Activated CD4-positive, alpha-beta memory T cell treated with anti-CD3 and anti-CD28 coated beads for 36 hours (primary cell): ENCODE measurements around the gene CD52. TPM values are rescaled to one million over a fixed set of nuclear protein-coding genes. Genes with fewer than 3 reads are reported as not detected.

ENCODE experiments used
- CTCF ChIA-PET: fragments of 350-600 bp; sonication (Branson Sonifier 250); formaldehyde crosslinking; loops from one replicate; lab custom pipeline; 2021; ENCODE audit warnings: antibody characterized with exemption, inconsistent platforms; lab: Charles Lee
- POLR2A ChIA-PET: fragments of 350-600 bp; sonication (Branson Sonifier 250); formaldehyde crosslinking; loops from one replicate; lab custom pipeline; 2021; ENCODE audit warnings: antibody characterized with exemption; lab: Charles Lee
- DNase-seq: peaks from one replicate; pipeline ENCODE4 v3.0.0-alpha.2; 2020
- H3K27ac Mint-ChIP-seq: one replicate; pipeline ENCODE4 v1.8.0; 2021; ENCODE audit warnings: mixed read lengths
- H3K27me3 Mint-ChIP-seq: one replicate; pipeline ENCODE4 v1.8.0; 2021; ENCODE audit warnings: mixed read lengths
- H3K36me3 Mint-ChIP-seq: one replicate; pipeline ENCODE4 v1.8.0; 2021; ENCODE audit warnings: mixed read lengths
- H3K4me1 Mint-ChIP-seq: one replicate; pipeline ENCODE4 v1.8.0; 2021; ENCODE audit warnings: low read depth, mixed read lengths
- H3K4me3 Mint-ChIP-seq: one replicate; pipeline ENCODE4 v1.8.0; 2021; ENCODE audit warnings: mild to moderate bottlenecking, mixed read lengths
- H3K9me3 Mint-ChIP-seq: one replicate; pipeline ENCODE4 v1.8.0; 2021; ENCODE audit warnings: mixed read lengths
- intact Hi-C: fragments of 100-400 bp; cut with micrococcal nuclease; formaldehyde crosslinking; loops from one replicate; pipeline ENCODE4 v1.15.1; 2023
- total RNA-seq, 2 experiments: library from RNA; stranded (reverse); gene quantifications; one replicate each; pipeline ENCODE4 v1.2.3, GENCODE V29; 2021

Gene CD52
- total RNA-seq, 2 experiments from 2014 or later = 261 to 291 TPM

GRCh38 chr1:26284597-26285347 is 33.0 kb upstream of the CD52 start:
- CTCF ChIA-PET = interaction anchor here (0.7 to 22.4 kb wide), 17 partner anchors 9 to 186 kb away, joined by 3 to 886 read pairs (median 4); partner anchors contain the start of genes CD52, DHDDS and UBXN11
- intact Hi-C loops = loop anchor here (1.0 to 10.0 kb wide), 4 partner anchors 8 to 410 kb away; partner anchors contain the start of genes ARID1A and HMGN2
- no peaks in the 10 kb centered on the region for H3K27me3 Mint-ChIP-seq
- peak; percentile 98 for DNase-seq
- H3K36me3 Mint-ChIP-seq = peaks cover 30% of the 10 kb centered on the region
- H3K4me3 Mint-ChIP-seq = peak overlapping the region; percentile 68
- peaks cover 90% of the 10 kb centered on the region for H3K4me1 Mint-ChIP-seq
- H3K27ac Mint-ChIP-seq = peak overlapping the region; percentile 98
- POLR2A ChIA-PET = interaction anchor here (0.8 to 7.9 kb wide), 7 partner anchors 10 to 115 kb away, joined by 3 to 100 read pairs (median 15); partner anchors contain the start of genes CD52, UBXN11 and ZNF593
- H3K9me3 Mint-ChIP-seq = no peaks in the 10 kb centered on the region

DNA sequence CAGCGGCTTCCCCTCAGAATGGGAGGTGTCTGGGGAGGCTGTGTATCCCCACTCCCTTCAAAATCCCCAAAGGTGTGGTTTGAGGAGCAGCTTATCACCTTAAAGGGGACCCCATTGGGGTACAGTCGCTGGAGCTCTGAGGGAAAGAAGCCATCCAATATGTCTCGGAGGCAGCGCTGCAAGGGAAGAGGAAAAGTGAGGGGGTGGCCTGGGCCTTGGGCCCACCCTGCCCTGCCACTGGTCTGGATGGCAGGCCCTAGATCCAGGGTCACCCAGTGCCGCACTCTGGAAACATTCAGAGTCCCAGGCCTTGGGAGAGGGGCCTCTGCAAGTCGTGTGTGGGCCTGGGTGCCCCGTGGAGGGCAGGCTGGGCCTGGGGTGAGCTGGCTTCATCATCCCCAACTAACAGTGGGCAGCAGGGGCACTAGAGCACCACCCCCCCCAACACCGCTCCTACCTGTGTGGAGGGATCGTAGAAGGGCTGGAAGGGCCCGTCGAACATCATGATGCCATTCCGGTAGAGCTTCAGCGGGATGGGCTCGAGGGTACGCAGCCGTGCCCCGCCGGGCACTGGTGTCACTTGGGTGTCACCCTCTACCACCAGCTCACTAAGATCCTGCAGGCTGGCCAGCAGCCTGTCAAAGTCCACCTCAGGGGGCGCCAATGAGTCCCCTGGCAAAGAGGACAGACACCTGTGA is 32.2 kb upstream of the CD52 start:
- H3K4me3 Mint-ChIP-seq = no peak overlapping the region
- POLR2A ChIA-PET = interaction anchor here (0.8 to 7.9 kb wide), 6 partner anchors 10 to 115 kb away, joined by 3 to 100 read pairs (median 16); partner anchors contain the start of genes CD52, UBXN11 and ZNF593
- peak overlapping the region; percentile 98 for H3K27ac Mint-ChIP-seq
- no peaks in the 10 kb centered on the region for H3K27me3 Mint-ChIP-seq
- intact Hi-C loops = loop anchor here (2.0 to 10.0 kb wide), 3 partner anchors 77 to 409 kb away; partner anchors contain the start of genes ARID1A and HMGN2
- peaks cover 27% of the 10 kb centered on the region for H3K36me3 Mint-ChIP-seq
- peaks cover 97% of the 10 kb centered on the region for H3K4me1 Mint-ChIP-seq
- CTCF ChIA-PET = interaction anchor here (0.6 to 22.4 kb wide), 12 partner anchors 10 to 148 kb away, joined by 3 to 886 read pairs (median 4); partner anchors contain the start of genes CD52 and UBXN11
- peak; percentile 74 for DNase-seq
- no peaks in the 10 kb centered on the region for H3K9me3 Mint-ChIP-seq

DNA sequence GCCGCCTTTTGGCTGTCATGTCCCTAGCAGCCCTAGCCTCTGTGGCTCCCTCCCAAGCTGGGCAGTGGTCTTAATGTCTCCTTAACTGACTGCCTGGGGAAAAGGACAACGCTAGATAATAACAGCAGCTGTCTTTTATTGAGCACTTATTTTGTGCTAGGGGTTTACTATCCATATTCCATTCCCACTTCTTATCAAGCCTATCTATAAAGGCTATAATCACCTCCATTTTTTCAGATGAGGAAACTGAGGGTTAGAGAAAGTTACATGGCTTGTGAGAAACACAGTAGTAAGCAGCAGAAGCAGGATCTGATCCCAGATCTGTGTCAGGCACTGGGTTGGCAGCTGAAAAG is 31.7 kb upstream of the CD52 start:
- CTCF ChIA-PET = interaction anchor here (0.6 to 22.4 kb wide), 10 partner anchors 11 to 147 kb away, joined by 3 to 886 read pairs (median 5); partner anchors contain the start of genes CD52 and UBXN11
- Mint-ChIP-seq H3K36me3 (peaks cover 23% of the 10 kb centered on the region), H3K27ac (peak overlapping the region; percentile 99), H3K27me3 (no peaks in the 10 kb centered on the region), H3K9me3 (no peaks in the 10 kb centered on the region), H3K4me1 (peaks cover 98% of the 10 kb centered on the region), H3K4me3 (no peak overlapping the region)
- intact Hi-C loops = loop anchor here (10.0 kb wide), 1 partner anchor 409 kb away; the partner anchor contains the start of gene ARID1A
- POLR2A ChIA-PET = interaction anchor here (2.3 to 7.9 kb wide), 4 partner anchors 11 to 36 kb away, joined by 15 to 100 read pairs (median 24); partner anchors contain the start of genes CD52 and UBXN11
- DNase-seq = no peak

GRCh38 chr1:26287033-26287711 is 30.6 kb upstream of the CD52 start:
- peaks cover 97% of the 10 kb centered on the region for H3K4me1 Mint-ChIP-seq
- H3K4me3 Mint-ChIP-seq = peak overlapping the region; percentile 31
- peak; percentile 87 for DNase-seq
- no peaks in the 10 kb centered on the region for H3K9me3 Mint-ChIP-seq
- intact Hi-C loops = loop anchor here (1.0 to 10.0 kb wide), 2 partner anchors 8 to 408 kb away; partner anchors contain the start of gene ARID1A
- peak overlapping the region; percentile 99 for H3K27ac Mint-ChIP-seq
- peaks cover 15% of the 10 kb centered on the region for H3K36me3 Mint-ChIP-seq
- ChIA-PET CTCF (interaction anchor here (2.0 to 22.4 kb wide), 5 partner anchors 8 to 129 kb away, joined by 9 to 886 read pairs (median 30); partner anchors contain the start of genes CD52, SH3BGRL3 and UBXN11), POLR2A (interaction anchor here (1.0 to 7.9 kb wide), 4 partner anchors 8 to 36 kb away, joined by 5 to 100 read pairs (median 45); partner anchors contain the start of genes CD52, SH3BGRL3 and UBXN11)
- no peaks in the 10 kb centered on the region for H3K27me3 Mint-ChIP-seq

DNA sequence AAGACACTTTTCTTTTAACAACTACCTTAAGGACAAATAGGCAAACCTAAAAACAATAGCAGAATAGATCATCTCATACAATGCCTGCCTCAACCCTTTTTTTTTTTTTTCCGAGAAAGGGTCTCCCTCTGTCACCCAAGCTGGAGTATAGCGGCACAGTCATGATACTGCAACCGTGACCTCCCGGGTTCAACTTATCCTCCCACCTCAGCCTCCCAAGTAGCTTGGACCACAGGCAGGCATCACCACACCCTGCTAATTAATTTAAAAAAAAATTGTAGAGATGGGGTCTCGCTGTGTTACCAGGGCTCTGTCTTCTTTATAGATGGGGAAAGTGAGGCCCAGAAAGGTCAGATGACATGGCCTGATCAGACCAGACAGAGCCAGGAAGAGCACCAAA is 29.9 kb upstream of the CD52 start:
- peaks cover 91% of the 10 kb centered on the region for H3K4me1 Mint-ChIP-seq
- peak overlapping the region; percentile 31 for H3K4me3 Mint-ChIP-seq
- H3K9me3 Mint-ChIP-seq = no peaks in the 10 kb centered on the region
- ChIA-PET POLR2A (interaction anchor here (1.0 to 7.9 kb wide), 9 partner anchors 9 to 184 kb away, joined by 3 to 100 read pairs (median 5); partner anchors contain the start of genes CD52, CEP85, HMGN2 and SH3BGRL3), CTCF (interaction anchor here (1.5 to 22.4 kb wide), 10 partner anchors 8 to 128 kb away, joined by 4 to 886 read pairs (median 12); partner anchors contain the start of genes CD52, CEP85, SH3BGRL3 and UBXN11)
- no peaks in the 10 kb centered on the region for H3K27me3 Mint-ChIP-seq
- intact Hi-C loops = loop anchor here (1.0 to 10.0 kb wide), 4 partner anchors 9 to 407 kb away; partner anchors contain the start of gene ARID1A
- no peak for DNase-seq
- peak overlapping the region; percentile 99 for H3K27ac Mint-ChIP-seq
- H3K36me3 Mint-ChIP-seq = peaks cover 13% of the 10 kb centered on the region

- H3K27ac Mint-ChIP-seq = peak overlapping the region; percentile 99
- DNase-seq = peak; percentile 89
- CTCF ChIA-PET = interaction anchor here (0.8 to 22.4 kb wide), 15 partner anchors 9 to 182 kb away, joined by 3 to 886 read pairs (median 6); partner anchors contain the start of genes CD52, CEP85, SH3BGRL3 and UBXN11
- H3K9me3 Mint-ChIP-seq = no peaks in the 10 kb centered on the region
- peaks cover 85% of the 10 kb centered on the region for H3K4me1 Mint-ChIP-seq
- H3K27me3 Mint-ChIP-seq = no peaks in the 10 kb centered on the region
- POLR2A ChIA-PET = interaction anchor here (1.1 to 7.9 kb wide), 11 partner anchors 10 to 184 kb away, joined by 3 to 100 read pairs (median 5); partner anchors contain the start of genes CD52, CEP85, DHDDS and HMGN2
- H3K4me3 Mint-ChIP-seq = peak overlapping the region; percentile 17
- intact Hi-C loops = loop anchor here (1.0 to 10.0 kb wide), 3 partner anchors 20 to 406 kb away; partner anchors contain the start of gene ARID1A
- H3K36me3 Mint-ChIP-seq = peaks cover 10% of the 10 kb centered on the region
Observed at GRCh38 chr1:26288311-26288941, 29.3 kb upstream of the CD52 start.

- intact Hi-C loops = loop anchor here (10.0 kb wide), 1 partner anchor 405 kb away; the partner anchor contains the start of gene ARID1A
Observed at GRCh38 chr1:26289158-26290059, 28.3 kb upstream of the CD52 start.

GRCh38 chr1:26290122-26290881 is 27.5 kb upstream of the CD52 start:
- Mint-ChIP-seq H3K36me3 (peaks cover 2% of the 10 kb centered on the region), H3K4me3 (no peak overlapping the region), H3K4me1 (peaks cover 66% of the 10 kb centered on the region), H3K27ac (peak overlapping the region; percentile 99), H3K9me3 (no peaks in the 10 kb centered on the region), H3K27me3 (no peaks in the 10 kb centered on the region)
- ChIA-PET POLR2A (interaction anchor here (0.7 to 7.9 kb wide), 6 partner anchors 9 to 182 kb away, joined by 3 to 100 read pairs (median 18); partner anchors contain the start of genes CD52, HMGN2, SH3BGRL3 and UBXN11), CTCF (interaction anchor here (0.8 to 22.4 kb wide), 8 partner anchors 11 to 126 kb away, joined by 3 to 886 read pairs (median 11); partner anchors contain the start of genes CD52, CEP85, SH3BGRL3 and UBXN11)
- DNase-seq = peak; percentile 49
- intact Hi-C loops = no loop called here

More at GRCh38 chr1:26289158-26290059, 28.3 kb upstream of the CD52 start:
- peak overlapping the region; percentile 26 for H3K4me3 Mint-ChIP-seq
- peak; percentile 68 for DNase-seq
- POLR2A ChIA-PET = interaction anchor here (0.7 to 7.9 kb wide), 12 partner anchors 10 to 183 kb away, joined by 3 to 100 read pairs (median 5); partner anchors contain the start of genes CD52, CEP85, DHDDS and HMGN2
- H3K9me3 Mint-ChIP-seq = no peaks in the 10 kb centered on the region
- H3K27ac Mint-ChIP-seq = peak overlapping the region; percentile 99
- peaks cover 75% of the 10 kb centered on the region for H3K4me1 Mint-ChIP-seq
- no peaks in the 10 kb centered on the region for H3K27me3 Mint-ChIP-seq
- H3K36me3 Mint-ChIP-seq = peaks cover 7% of the 10 kb centered on the region
- CTCF ChIA-PET = interaction anchor here (0.8 to 22.4 kb wide), 18 partner anchors 10 to 127 kb away, joined by 3 to 886 read pairs (median 6); partner anchors contain the start of genes CD52, CEP85, SH3BGRL3 and UBXN11
